ENCODE measurements around the gene MSANTD3. TPM values are rescaled to one million over a fixed set of nuclear protein-coding genes. Genes with fewer than 3 reads are reported as not detected.

MSANTD3 gene
- total and polyA plus RNA-seq, 2 experiments from 2014 or later, result 19.7 to 34.5 TPM

DNA sequence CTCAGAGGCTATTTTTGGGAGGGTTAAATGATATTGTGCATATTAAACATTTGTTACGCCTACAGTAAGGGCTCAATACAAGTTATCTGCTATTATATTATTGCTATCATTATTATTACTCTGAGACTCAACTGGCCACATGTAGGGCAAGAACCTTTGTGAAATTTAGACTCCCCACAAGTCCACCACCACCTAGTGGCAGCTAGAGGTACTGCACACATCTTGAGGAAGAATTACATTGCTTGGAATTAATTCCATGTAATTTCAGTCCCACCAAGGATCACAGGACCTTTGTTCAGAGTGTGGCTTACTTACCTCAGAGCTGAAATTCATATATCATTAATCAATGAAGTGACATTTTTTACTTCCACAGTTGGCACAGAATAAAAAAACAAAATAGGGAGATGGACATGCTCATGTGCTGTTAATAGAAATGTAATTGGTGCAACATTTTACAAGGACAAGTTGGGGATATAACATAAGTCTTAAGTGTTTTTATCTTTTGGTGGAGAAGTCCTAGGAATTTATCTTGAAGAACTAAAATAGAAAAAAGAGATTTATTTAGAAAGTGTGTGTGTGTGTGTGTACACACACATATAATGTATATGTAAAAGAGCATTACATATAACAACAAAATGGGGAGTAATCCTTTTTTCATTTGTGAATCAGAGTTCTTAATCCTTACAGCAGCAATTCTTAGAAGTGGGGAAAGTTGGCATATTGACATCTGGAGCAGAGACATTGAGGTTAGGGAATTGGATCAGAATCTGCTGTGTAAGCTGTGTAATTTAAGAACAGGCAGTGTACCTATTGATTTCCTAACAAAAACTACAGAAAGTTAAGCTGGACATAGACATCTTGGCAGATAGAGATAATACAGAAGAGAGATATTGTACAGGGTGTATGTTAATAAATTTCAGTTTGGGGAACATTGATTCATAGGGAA, 11.2 kb downstream of the MSANTD3 start:
- DNase-seq (ENCODE audit: low spot score) (peak; percentile 90), ATAC-seq (peak; percentile 68)
- H3K9me3 Mint-ChIP-seq, result no peaks in the 10 kb centered on the region
- H3K4me3 Mint-ChIP-seq, result no peak overlapping the region
- peaks cover 9% of the 10 kb centered on the region; the same call in 1 of the 2 replicates for H3F3A ChIP-seq (replicated peaks; ENCODE audit: low read depth)
- 0 out of 2 replicates have a peak, but pooled peaks cover 4% of the 10 kb centered on the region for H3K9me2 ChIP-seq (ENCODE audit: insufficient read depth)
- no peak overlapping the region for H3K4me3 ChIP-seq
- H3K4me1 Mint-ChIP-seq, result peaks cover 10% of the 10 kb centered on the region
- H3K79me2 ChIP-seq (replicated peaks; ENCODE audit: insufficient read depth), result peaks cover 61% of the 10 kb centered on the region
- H3K36me3 ChIP-seq (ENCODE audit: insufficient read depth), result 0 out of 2 replicates have a peak, but pooled peaks cover 3% of the 10 kb centered on the region
- H3K27me3 ChIP-seq (ENCODE audit: insufficient read depth), result no peaks in the 10 kb centered on the region
- no peak for TF ChIP-seq ZNF331 (CRISPR knock-in tag; IDR thresholded peaks at IDR 0.05; ENCODE audit: low read depth)
- no peak for TF ChIP-seq STAT1 (IDR thresholded peaks at IDR 0.05; ENCODE audit: unreplicated experiment)
- TF ChIP-seq, protein P1, sequence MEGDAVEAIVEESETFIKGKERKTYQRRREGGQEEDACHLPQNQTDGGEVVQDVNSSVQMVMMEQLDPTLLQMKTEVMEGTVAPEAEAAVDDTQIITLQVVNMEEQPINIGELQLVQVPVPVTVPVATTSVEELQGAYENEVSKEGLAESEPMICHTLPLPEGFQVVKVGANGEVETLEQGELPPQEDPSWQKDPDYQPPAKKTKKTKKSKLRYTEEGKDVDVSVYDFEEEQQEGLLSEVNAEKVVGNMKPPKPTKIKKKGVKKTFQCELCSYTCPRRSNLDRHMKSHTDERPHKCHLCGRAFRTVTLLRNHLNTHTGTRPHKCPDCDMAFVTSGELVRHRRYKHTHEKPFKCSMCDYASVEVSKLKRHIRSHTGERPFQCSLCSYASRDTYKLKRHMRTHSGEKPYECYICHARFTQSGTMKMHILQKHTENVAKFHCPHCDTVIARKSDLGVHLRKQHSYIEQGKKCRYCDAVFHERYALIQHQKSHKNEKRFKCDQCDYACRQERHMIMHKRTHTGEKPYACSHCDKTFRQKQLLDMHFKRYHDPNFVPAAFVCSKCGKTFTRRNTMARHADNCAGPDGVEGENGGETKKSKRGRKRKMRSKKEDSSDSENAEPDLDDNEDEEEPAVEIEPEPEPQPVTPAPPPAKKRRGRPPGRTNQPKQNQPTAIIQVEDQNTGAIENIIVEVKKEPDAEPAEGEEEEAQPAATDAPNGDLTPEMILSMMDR (conservative IDR thresholded peaks at IDR 0.05; ENCODE audit: low read depth in 2 of 2), result peak; percentile 86 to 95
- H3K27ac ChIP-seq (ENCODE audit: low read depth), result no peak overlapping the region
- peaks cover 4% of the 10 kb centered on the region for H3K27me3 Mint-ChIP-seq (ENCODE audit: insufficient read depth, low read depth, poor library complexity)
- H3K4me2 ChIP-seq, result no peak overlapping the region
- H2AFZ ChIP-seq, result no peak overlapping the region
- peaks cover 9% of the 10 kb centered on the region for H3K36me3 Mint-ChIP-seq (ENCODE audit: low read depth)
- H4K20me1 ChIP-seq (replicated peaks; ENCODE audit: insufficient read depth), result peaks cover 4% of the 10 kb centered on the region; the same call in 1 of the 2 replicates
- no peak overlapping the region for H3K27ac Mint-ChIP-seq
- H3K4me1 ChIP-seq (ENCODE audit: insufficient read depth), result no peaks in the 10 kb centered on the region

DNA sequence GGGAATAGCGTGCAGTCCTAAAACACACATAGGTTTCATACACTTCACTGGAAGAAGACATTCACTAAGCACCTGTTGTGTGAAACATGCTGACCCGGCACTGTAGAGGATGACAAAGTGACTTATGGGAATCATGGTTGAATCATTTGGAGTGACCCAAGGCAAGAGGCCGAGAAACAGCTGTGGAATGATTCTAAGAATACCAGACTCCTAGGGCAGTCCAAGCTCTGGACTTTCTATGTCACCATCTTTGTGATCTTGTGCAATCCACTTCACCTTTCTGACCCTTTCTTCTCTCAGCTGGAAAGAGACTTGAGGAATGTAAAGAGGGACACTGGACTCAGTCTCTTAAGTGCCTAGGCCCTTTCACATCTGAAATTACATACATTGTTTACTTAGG, 13.1 kb downstream of the MSANTD3 start:
- Mint-ChIP-seq H3K4me1 (peaks cover 16% of the 10 kb centered on the region), H3K4me3 (no peak overlapping the region), H3K9me3 (no peaks in the 10 kb centered on the region), H3K36me3 (ENCODE audit: low read depth) (peaks cover 12% of the 10 kb centered on the region), H3K27ac (no peak overlapping the region), H3K27me3 (ENCODE audit: insufficient read depth, low read depth, poor library complexity) (peaks cover 4% of the 10 kb centered on the region)
- Histone ChIP-seq H3K9me2 (ENCODE audit: insufficient read depth) (0 out of 2 replicates have a peak, but pooled peaks cover 4% of the 10 kb centered on the region), H3K79me2 (replicated peaks; ENCODE audit: insufficient read depth) (peaks cover 53% of the 10 kb centered on the region), H3K4me3 (no peak overlapping the region), H3F3A (replicated peaks; ENCODE audit: low read depth) (peaks cover 9% of the 10 kb centered on the region; the same call in 1 of the 2 replicates), H3K27me3 (ENCODE audit: insufficient read depth) (no peaks in the 10 kb centered on the region), H3K27ac (ENCODE audit: low read depth) (no peak overlapping the region), H3K4me2 (no peak overlapping the region), H2AFZ (no peak overlapping the region), H3K36me3 (ENCODE audit: insufficient read depth) (0 out of 2 replicates have a peak, but pooled peaks cover 3% of the 10 kb centered on the region), H3K4me1 (ENCODE audit: insufficient read depth) (no peaks in the 10 kb centered on the region), H4K20me1 (replicated peaks; ENCODE audit: insufficient read depth) (peaks cover 4% of the 10 kb centered on the region; the same call in 1 of the 2 replicates)
- no peak for ATAC-seq
- DNase-seq (ENCODE audit: low spot score), result no peak
- TF ChIP-seq NANOG (IDR thresholded peaks at IDR 0.05; ENCODE audit: borderline replicate concordance), result no peak
- no peak for TF ChIP-seq ZNF331 (CRISPR knock-in tag; IDR thresholded peaks at IDR 0.05; ENCODE audit: low read depth)
- no peak for TF ChIP-seq STAT1 (IDR thresholded peaks at IDR 0.05; ENCODE audit: unreplicated experiment)
- TF ChIP-seq, protein P2, sequence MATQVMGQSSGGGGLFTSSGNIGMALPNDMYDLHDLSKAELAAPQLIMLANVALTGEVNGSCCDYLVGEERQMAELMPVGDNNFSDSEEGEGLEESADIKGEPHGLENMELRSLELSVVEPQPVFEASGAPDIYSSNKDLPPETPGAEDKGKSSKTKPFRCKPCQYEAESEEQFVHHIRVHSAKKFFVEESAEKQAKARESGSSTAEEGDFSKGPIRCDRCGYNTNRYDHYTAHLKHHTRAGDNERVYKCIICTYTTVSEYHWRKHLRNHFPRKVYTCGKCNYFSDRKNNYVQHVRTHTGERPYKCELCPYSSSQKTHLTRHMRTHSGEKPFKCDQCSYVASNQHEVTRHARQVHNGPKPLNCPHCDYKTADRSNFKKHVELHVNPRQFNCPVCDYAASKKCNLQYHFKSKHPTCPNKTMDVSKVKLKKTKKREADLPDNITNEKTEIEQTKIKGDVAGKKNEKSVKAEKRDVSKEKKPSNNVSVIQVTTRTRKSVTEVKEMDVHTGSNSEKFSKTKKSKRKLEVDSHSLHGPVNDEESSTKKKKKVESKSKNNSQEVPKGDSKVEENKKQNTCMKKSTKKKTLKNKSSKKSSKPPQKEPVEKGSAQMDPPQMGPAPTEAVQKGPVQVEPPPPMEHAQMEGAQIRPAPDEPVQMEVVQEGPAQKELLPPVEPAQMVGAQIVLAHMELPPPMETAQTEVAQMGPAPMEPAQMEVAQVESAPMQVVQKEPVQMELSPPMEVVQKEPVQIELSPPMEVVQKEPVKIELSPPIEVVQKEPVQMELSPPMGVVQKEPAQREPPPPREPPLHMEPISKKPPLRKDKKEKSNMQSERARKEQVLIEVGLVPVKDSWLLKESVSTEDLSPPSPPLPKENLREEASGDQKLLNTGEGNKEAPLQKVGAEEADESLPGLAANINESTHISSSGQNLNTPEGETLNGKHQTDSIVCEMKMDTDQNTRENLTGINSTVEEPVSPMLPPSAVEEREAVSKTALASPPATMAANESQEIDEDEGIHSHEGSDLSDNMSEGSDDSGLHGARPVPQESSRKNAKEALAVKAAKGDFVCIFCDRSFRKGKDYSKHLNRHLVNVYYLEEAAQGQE (IDR thresholded peaks at IDR 0.05; ENCODE audit: unreplicated experiment), result no peak
- TF ChIP-seq, protein P1 (conservative IDR thresholded peaks at IDR 0.05; ENCODE audit: low read depth in 2 of 2), result no peak
- TF ChIP-seq, protein P3, sequence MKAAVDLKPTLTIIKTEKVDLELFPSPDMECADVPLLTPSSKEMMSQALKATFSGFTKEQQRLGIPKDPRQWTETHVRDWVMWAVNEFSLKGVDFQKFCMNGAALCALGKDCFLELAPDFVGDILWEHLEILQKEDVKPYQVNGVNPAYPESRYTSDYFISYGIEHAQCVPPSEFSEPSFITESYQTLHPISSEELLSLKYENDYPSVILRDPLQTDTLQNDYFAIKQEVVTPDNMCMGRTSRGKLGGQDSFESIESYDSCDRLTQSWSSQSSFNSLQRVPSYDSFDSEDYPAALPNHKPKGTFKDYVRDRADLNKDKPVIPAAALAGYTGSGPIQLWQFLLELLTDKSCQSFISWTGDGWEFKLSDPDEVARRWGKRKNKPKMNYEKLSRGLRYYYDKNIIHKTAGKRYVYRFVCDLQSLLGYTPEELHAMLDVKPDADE (IDR thresholded peaks at IDR 0.05), result no peak
- TF ChIP-seq CREB1 (CRISPR knock-in tag; IDR thresholded peaks at IDR 0.05; ENCODE audit: low read depth), result no peak
- no peak for TF ChIP-seq POLR2AphosphoS5 (IDR thresholded peaks at IDR 0.05; ENCODE audit: low read depth)
- no peak for TF ChIP-seq EZH2 (IDR thresholded peaks at IDR 0.05; ENCODE audit: low read depth, unreplicated experiment)
- no peak for TF ChIP-seq JUNB (IDR thresholded peaks at IDR 0.05; ENCODE audit: unreplicated experiment)

Data from GM23338 (cell line).